Measurements from ENCODE around the gene MARS1.

- TF ChIP-seq CTCF (IDR thresholded peaks at IDR 0.05; ENCODE audit: low read depth, low read length) (no peak), EZH2phosphoT487 (IDR thresholded peaks at IDR 0.05; ENCODE audit: low read depth) (no peak)
These were observed 41.4 kb upstream of the MARS1 start for GRCh38 chr12:57446292-57446960.

Measured in OCI-LY3 (cell line).